Neural progenitor cell (in vitro differentiated cells): ENCODE results near the gene NTMT1.

Experiments used
- EZH2phosphoT487 ChIP-seq: fragments of 200-600 bp; sonication (generic); IDR thresholded peaks from 2 replicates; pipeline ENCODE4 v1.6.1; 2017; ENCODE audit warnings: antibody characterized with exemption
- TF ChIP-seq, protein P1 (sequence below): fragments of 200-600 bp; sonication (generic); IDR thresholded peaks from 2 replicates; pipeline ENCODE4 v1.5.1; 2017; ENCODE audit warnings: antibody characterized with exemption, mild to moderate bottlenecking

DNA sequence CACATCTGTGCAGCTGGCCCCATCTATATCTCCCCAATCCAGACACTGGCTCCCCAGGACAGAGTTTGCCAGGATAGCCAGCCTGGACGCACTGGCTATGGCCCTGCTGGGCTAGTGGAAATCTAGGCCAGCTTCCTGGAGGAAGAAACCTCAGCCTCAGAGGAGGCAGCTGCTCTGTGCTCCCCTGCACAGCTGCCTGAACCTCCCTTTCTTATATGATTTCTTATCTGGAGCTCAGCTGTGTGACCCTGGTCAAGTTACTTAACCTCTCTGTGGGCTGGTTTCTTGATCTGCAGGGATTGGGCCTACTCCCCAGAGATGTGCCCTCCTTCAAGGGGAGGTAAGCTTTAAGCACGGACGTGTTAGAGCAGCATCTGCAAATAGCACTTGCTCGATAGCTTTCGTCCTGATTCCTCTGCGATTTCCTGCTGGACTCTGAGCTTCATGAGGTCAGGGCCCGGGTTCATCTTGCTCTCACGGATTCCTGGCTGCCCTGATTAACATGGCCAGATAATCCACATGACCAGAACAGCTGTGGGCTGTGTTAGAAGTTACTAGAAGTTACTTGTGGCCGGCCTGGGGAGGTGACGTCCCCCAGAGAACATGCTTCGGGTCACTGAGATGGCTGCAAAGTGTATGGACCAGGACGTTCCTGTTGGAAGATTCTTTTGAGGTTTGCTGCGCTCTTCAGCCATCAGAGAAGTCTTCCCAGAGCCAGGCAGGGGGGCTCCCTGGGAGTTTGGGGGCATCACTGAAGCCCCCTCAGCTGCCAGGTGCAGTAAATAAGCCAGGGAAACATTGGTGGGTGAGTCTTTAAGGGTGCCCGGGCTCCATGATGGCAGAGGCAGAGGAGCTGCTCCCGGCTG is 19.6 kb upstream of the NTMT1 start:
- TF ChIP-seq EZH2phosphoT487, result no peak
- TF ChIP-seq, protein P1, sequence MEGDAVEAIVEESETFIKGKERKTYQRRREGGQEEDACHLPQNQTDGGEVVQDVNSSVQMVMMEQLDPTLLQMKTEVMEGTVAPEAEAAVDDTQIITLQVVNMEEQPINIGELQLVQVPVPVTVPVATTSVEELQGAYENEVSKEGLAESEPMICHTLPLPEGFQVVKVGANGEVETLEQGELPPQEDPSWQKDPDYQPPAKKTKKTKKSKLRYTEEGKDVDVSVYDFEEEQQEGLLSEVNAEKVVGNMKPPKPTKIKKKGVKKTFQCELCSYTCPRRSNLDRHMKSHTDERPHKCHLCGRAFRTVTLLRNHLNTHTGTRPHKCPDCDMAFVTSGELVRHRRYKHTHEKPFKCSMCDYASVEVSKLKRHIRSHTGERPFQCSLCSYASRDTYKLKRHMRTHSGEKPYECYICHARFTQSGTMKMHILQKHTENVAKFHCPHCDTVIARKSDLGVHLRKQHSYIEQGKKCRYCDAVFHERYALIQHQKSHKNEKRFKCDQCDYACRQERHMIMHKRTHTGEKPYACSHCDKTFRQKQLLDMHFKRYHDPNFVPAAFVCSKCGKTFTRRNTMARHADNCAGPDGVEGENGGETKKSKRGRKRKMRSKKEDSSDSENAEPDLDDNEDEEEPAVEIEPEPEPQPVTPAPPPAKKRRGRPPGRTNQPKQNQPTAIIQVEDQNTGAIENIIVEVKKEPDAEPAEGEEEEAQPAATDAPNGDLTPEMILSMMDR, result no peak
